ENCODE results near the gene TMEM205. TPM values are rescaled to one million over a fixed set of nuclear protein-coding genes. Genes with fewer than 3 reads are reported as not detected.
A peak's percentile ranks its signal among the peaks of the same experiment; 100 is the strongest.

The TMEM205 gene
- total and polyA plus RNA-seq, 10 of the 15 experiments (the other 5 are each of a cell fraction or from before 2014, with no cell fraction given): 27.8 to 144 (median 88.3) TPM

DNA sequence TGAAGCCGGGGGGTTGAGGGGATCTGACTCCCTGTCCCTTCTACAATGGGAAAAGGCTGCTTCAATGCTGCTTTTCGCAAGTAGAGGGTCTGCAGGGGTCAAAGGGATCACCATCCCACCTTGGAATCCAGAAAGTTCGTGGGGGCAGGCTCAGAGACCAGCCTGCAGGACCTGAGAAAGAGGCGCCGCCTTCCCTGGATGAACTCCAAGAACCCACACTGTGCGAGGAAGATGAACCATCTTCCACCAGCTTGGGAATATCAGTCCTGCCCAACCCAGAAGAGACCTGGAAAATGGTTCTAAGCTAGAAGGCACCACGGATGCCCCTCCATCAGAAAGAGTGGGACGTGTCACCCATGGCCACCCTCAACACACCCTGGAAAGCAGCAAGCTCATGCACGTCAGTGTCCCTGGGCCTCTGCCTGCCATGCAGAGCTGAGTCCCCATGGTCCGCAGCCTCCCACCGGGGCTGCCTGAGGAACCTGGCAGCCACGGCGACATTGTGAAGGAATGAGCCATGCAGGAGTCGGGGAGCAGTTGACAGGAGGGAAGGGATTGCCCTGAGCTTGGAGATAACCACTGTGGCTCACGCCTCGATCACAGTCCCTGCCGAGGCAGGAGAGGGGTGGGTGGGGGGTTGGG lies 21.2 kb downstream of the TMEM205 start:
- peak overlapping the region; percentile 88 for H3K27ac ChIP-seq (ENCODE audit: control insufficient read depth, insufficient read depth)

More for the DNA sequence above, 21.2 kb downstream of the TMEM205 start:
- ChIA-PET SMC1A (ENCODE audit: uncharacterized antibody, unreplicated experiment) (interaction anchor here (1.1 to 2.0 kb wide), 3 partner anchors 14 to 22 kb away, joined by 3 to 7 read pairs (median 4); partner anchors contain the start of genes CCDC159, RAB3D and TMEM205), CTCF (interaction anchor here (0.8 to 2.0 kb wide), 9 partner anchors 9 to 235 kb away, joined by 3 to 8 read pairs (median 3); partner anchors contain the start of genes CCDC159, RAB3D, TMEM205 and TSPAN16), RAD21 (ENCODE audit: unreplicated experiment) (interaction anchor here (0.6 to 1.3 kb wide), 4 partner anchors 9 to 50 kb away, joined by 3 to 4 read pairs (median 4); partner anchors contain the start of genes CCDC159, RAB3D, SWSAP1 and TMEM205), POLR2A (interaction anchor here (1.0 to 4.2 kb wide), 4 partner anchors 15 to 50 kb away, joined by 3 to 23 read pairs (median 6); partner anchors contain the start of genes CCDC159, RAB3D and TMEM205)
- H3K9ac ChIP-seq (ENCODE audit: control insufficient read depth, insufficient read depth, low read length): peak overlapping the region; percentile 39; the same call in 1 of the 2 replicates
- H3K9me3 ChIP-seq (replicated peaks; ENCODE audit: control insufficient read depth, insufficient read depth, low read length): no peaks in the 10 kb centered on the region
- DNase-seq (ENCODE audit: low read depth, low spot score) (no peak), ATAC-seq (no peak), FAIRE-seq (no peak)
- 88% methylated on average over 17 of the region's 17 CpGs for WGBS (ENCODE audit: insufficient coverage, insufficient replicate concordance, low lambda C conversion rate, missing lambda C conversion rate)
- in situ Hi-C loops (cut with MboI): no loop called here
- intact Hi-C loops (cut with micrococcal nuclease; ENCODE audit: unreplicated experiment): no loop called here
- H4K20me1 ChIP-seq (ENCODE audit: control insufficient read depth, insufficient read depth): no peaks in the 10 kb centered on the region
- BruUV-seq (replicated peaks): no TSS peak
- peak overlapping the region; percentile 81 for H3K4me2 ChIP-seq (ENCODE audit: control insufficient read depth, insufficient read depth)
- H3K36me3 ChIP-seq (ENCODE audit: control insufficient read depth in 2 of 2, insufficient read depth in 2 of 2, low read length in 1 of 2): peaks cover 0 to 5% of the 10 kb centered on the region in 2 experiments; a peak in 2 of 4 replicates
- peaks cover 40% of the 10 kb centered on the region for H3K4me1 ChIP-seq (ENCODE audit: control insufficient read depth, insufficient read depth, low read length)
- TF ChIP-seq POLR2A (IDR thresholded peaks at IDR 0.05; ENCODE audit: low read depth, low read length) (no peak), ETV6 (conservative IDR thresholded peaks at IDR 0.05 in 1 of 2, IDR thresholded peaks at IDR 0.05 in 1 of 2; ENCODE audit: borderline replicate concordance in 1 of 2, low read depth in 1 of 2) (no peak), PAX5 (IDR thresholded peaks at IDR 0.05; ENCODE audit: borderline replicate concordance, low read depth, low read length) (no peak), ATF3 (IDR thresholded peaks at IDR 0.05; ENCODE audit: borderline replicate concordance, extremely low read depth, low read depth, low read length) (no peak), PML (IDR thresholded peaks at IDR 0.05; ENCODE audit: low read length) (no peak), CHD4 (IDR thresholded peaks at IDR 0.05) (no peak), KDM1A (IDR thresholded peaks at IDR 0.05; ENCODE audit: borderline replicate concordance) (no peak), HCFC1 (IDR thresholded peaks at IDR 0.05; ENCODE audit: low read length) (no peak), STAT1 (conservative IDR thresholded peaks at IDR 0.05) (no peak), RBBP5 (conservative IDR thresholded peaks at IDR 0.05) (no peak), SUPT20H (IDR thresholded peaks at IDR 0.05; ENCODE audit: borderline replicate concordance, control insufficient read depth, low read depth, low read length) (no peak), BACH1 (IDR thresholded peaks at IDR 0.05; ENCODE audit: borderline replicate concordance) (no peak), FOXM1 (IDR thresholded peaks at IDR 0.05; ENCODE audit: low read depth, low read length) (no peak), CBFB (IDR thresholded peaks at IDR 0.05; ENCODE audit: low read depth) (no peak), SPI1 (IDR thresholded peaks at IDR 0.05; ENCODE audit: borderline replicate concordance, insufficient read depth, low read depth, low read length) (no peak), YY1 (IDR thresholded peaks at IDR 0.05; ENCODE audit: low read depth, low read length) (no peak), STAT3 (IDR thresholded peaks at IDR 0.05; ENCODE audit: low read depth, low read length) (no peak)
- TF ChIP-seq, protein P1, sequence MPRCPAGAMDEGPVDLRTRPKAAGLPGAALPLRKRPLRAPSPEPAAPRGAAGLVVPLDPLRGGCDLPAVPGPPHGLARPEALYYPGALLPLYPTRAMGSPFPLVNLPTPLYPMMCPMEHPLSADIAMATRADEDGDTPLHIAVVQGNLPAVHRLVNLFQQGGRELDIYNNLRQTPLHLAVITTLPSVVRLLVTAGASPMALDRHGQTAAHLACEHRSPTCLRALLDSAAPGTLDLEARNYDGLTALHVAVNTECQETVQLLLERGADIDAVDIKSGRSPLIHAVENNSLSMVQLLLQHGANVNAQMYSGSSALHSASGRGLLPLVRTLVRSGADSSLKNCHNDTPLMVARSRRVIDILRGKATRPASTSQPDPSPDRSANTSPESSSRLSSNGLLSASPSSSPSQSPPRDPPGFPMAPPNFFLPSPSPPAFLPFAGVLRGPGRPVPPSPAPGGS (IDR thresholded peaks at IDR 0.05; ENCODE audit: borderline replicate concordance, insufficient read depth, low read depth, low read length, poor library complexity, severe bottlenecking): no peak
- H3K4me3 ChIP-seq: no peak overlapping the region
- H3K27me3 ChIP-seq (replicated peaks in 1 of 2; ENCODE audit: control insufficient read depth in 2 of 2, insufficient read depth in 2 of 2, low read length in 1 of 2): no peaks in the 10 kb centered on the region
- H3K79me2 ChIP-seq (ENCODE audit: control insufficient read depth, insufficient read depth, low read length): no peaks in the 10 kb centered on the region
- H2AFZ ChIP-seq (ENCODE audit: control insufficient read depth, low read depth, low read length): peak overlapping the region; percentile 16; the same call in 1 of the 2 replicates
